Liver (tissue), 9 donors: ENCODE results near the gene ANKRD50. TPM values are rescaled to one million over a fixed set of nuclear protein-coding genes. Genes with fewer than 3 reads are reported as not detected.
A peak's percentile ranks its signal among the peaks of the same experiment; 100 is the strongest.

Experiments used
- DNase-seq: peaks from one replicate; pipeline ENCODE4 v3.0.0-alpha.2; 2017; ENCODE audit warnings: low spot score
- H3K27ac ChIP-seq, 2 donors: one replicate each; pipeline ENCODE4 v1.7.0; 2013; ENCODE audit warnings: inconsistent platforms in 2 of 2, low read length in 2 of 2, control low read depth in 1 of 2, low read depth in 1 of 2, mild to moderate bottlenecking in 1 of 2
- H3K27me3 ChIP-seq, 4 donors: one replicate each; pipeline versions ENCODE4 v1.6.1 to v1.7.0; 2013; ENCODE audit warnings: low read length in 3 of 4, inconsistent platforms in 1 of 4, mild to moderate bottlenecking in 1 of 4, moderate library complexity in 1 of 4; ENCODE audit not compliant: control insufficient read depth in 4 of 4, insufficient read depth in 4 of 4
- H3K36me3 ChIP-seq, 4 donors: one replicate each; pipeline versions ENCODE4 v1.6.1 to v1.7.0; 2013; ENCODE audit warnings: low read length in 3 of 4, mild to moderate bottlenecking in 3 of 4, low read depth in 1 of 4, moderate library complexity in 1 of 4; ENCODE audit not compliant: control insufficient read depth in 4 of 4, insufficient read depth in 3 of 4
- H3K4me1 ChIP-seq, 4 donors: one replicate each; pipeline versions ENCODE4 v1.6.1 to v1.7.0; 2013; ENCODE audit warnings: low read length in 3 of 4, mild to moderate bottlenecking in 3 of 4, moderate library complexity in 1 of 4; ENCODE audit not compliant: control insufficient read depth in 4 of 4, insufficient read depth in 4 of 4
- H3K4me3 ChIP-seq, 3 donors: one replicate each; pipeline versions ENCODE4 v1.6.1 to v1.7.0; 2013; ENCODE audit warnings: low read length in 3 of 3, control low read depth in 1 of 3, low read depth in 1 of 3, mild to moderate bottlenecking in 1 of 3
- H3K9ac ChIP-seq, 2 donors: one replicate each; pipeline ENCODE4 v1.7.0; 2013; ENCODE audit warnings: low read length in 2 of 2, mild to moderate bottlenecking in 2 of 2, moderate library complexity in 2 of 2, control low read depth in 1 of 2, low read depth in 1 of 2
- H3K9me3 ChIP-seq, 4 donors: one replicate each; pipeline versions ENCODE4 v1.6.1 to v1.7.0; 2013; ENCODE audit warnings: low read length in 3 of 4; ENCODE audit not compliant: control insufficient read depth in 4 of 4
- EGR1 ChIP-seq, 2 donors: IDR thresholded peaks; 2 replicates each; pipeline ENCODE4 v1.6.1; 2016 to 2018; ENCODE audit warnings: antibody characterized with exemption in 2 of 2, low read depth in 2 of 2
- FOXA1 ChIP-seq: IDR thresholded peaks from 2 replicates; pipeline ENCODE4 v1.6.1; 2016; ENCODE audit warnings: antibody characterized with exemption
- FOXA2 ChIP-seq: IDR thresholded peaks from 2 replicates; pipeline ENCODE4 v1.6.1; 2016; ENCODE audit warnings: antibody characterized with exemption
- GABPA ChIP-seq, 2 donors: IDR thresholded peaks in 1 of 2; conservative IDR thresholded peaks in 1 of 2; 2 replicates each; pipeline ENCODE4 v1.6.1; 2016; ENCODE audit warnings: antibody characterized with exemption in 2 of 2, mild to moderate bottlenecking in 1 of 2, moderate library complexity in 1 of 2
- HNF4A ChIP-seq, 2 donors: conservative IDR thresholded peaks; 2 replicates each; pipeline ENCODE4 v1.6.1; 2016; ENCODE audit warnings: antibody characterized with exemption in 2 of 2, mild to moderate bottlenecking in 2 of 2
- HNF4G ChIP-seq: IDR thresholded peaks from 2 replicates; pipeline ENCODE4 v1.6.1; 2016; ENCODE audit warnings: antibody characterized with exemption
- JUND ChIP-seq, 2 donors: IDR thresholded peaks; 2 replicates each; pipeline ENCODE4 v1.6.1; 2016; ENCODE audit warnings: antibody characterized with exemption in 2 of 2
- NR2F2 ChIP-seq: IDR thresholded peaks from 2 replicates; pipeline ENCODE4 v1.6.1; 2016; ENCODE audit warnings: antibody characterized with exemption
- RAD21 ChIP-seq, 2 donors: IDR thresholded peaks; 2 replicates each; pipeline ENCODE4 v1.6.1; 2016; ENCODE audit warnings: antibody characterized with exemption in 2 of 2, mild to moderate bottlenecking in 2 of 2
- RXRA ChIP-seq, 2 donors: IDR thresholded peaks; 2 replicates each; pipeline ENCODE4 v1.6.1; 2017 to 2018; ENCODE audit warnings: antibody characterized with exemption in 2 of 2, mild to moderate bottlenecking in 1 of 2
- SP1 ChIP-seq: IDR thresholded peaks from 2 replicates; pipeline ENCODE4 v1.6.1; 2018; ENCODE audit warnings: antibody characterized with exemption, mild to moderate bottlenecking
- TAF1 ChIP-seq: conservative IDR thresholded peaks from 2 replicates; pipeline ENCODE4 v1.6.1; 2016; ENCODE audit warnings: antibody characterized with exemption, mild to moderate bottlenecking
- YY1 ChIP-seq: IDR thresholded peaks from 2 replicates; pipeline ENCODE4 v1.6.1; 2016; ENCODE audit warnings: antibody characterized with exemption, mild to moderate bottlenecking
- WGBS: extraction: QIAGEN DNeasy Blood & Tissue Kit; methylation state at CpG from one replicate; pipeline ENCODE4 v1.1.7; 2013; 5-methylcytosine and 5-hydroxymethylcytosine counted together
- polyA plus RNA-seq, 2 donors: library from polyadenylated mRNA; stranded (reverse) in 1 of 2; unstranded in 1 of 2; fragments of 200-250 nt in 1 of 2; fragments of >200 nt in 1 of 2; fragmentation: Nextera tagmentation in 1 of 2; extraction: Ambion mirVana in 1 of 2; gene quantifications; one replicate each; pipeline versions ENCODE4 v1.2.1 to v1.2.3, GENCODE V29; 2013 to 2015
- total RNA-seq, 2 donors: library from RNA; depleted of rRNA; stranded (reverse); fragments of >200 nt; gene quantifications; one replicate each; pipeline ENCODE4 v1.2.3, GENCODE V29; 2014
- TF ChIP-seq, protein P1 (sequence below): IDR thresholded peaks from 2 replicates; pipeline ENCODE4 v1.6.1; 2016; ENCODE audit warnings: antibody characterized with exemption
- TF ChIP-seq, protein P2 (sequence below): IDR thresholded peaks from 2 replicates; pipeline ENCODE4 v1.6.1; 2016; ENCODE audit warnings: antibody characterized with exemption
- TF ChIP-seq, protein P3 (sequence below): IDR thresholded peaks from 2 replicates; pipeline ENCODE4 v1.6.1; 2016; ENCODE audit warnings: antibody characterized with exemption
- TF ChIP-seq, protein P4 (sequence below): fragments of 150-350 bp; IDR thresholded peaks from 2 replicates; pipeline ENCODE4 v1.5.1; 2017; ENCODE audit warnings: improper control_type of control experiment, low read depth, low read length; ENCODE audit not compliant: missing input control
- TF ChIP-seq, protein P5 (sequence below): IDR thresholded peaks from 2 replicates; pipeline ENCODE4 v1.6.1; 2016; ENCODE audit warnings: antibody characterized with exemption, mild to moderate bottlenecking
- donor health status: healthy.
- donor health status: healthy.
- donor health status: healthy.
- donor health status: healthy.
- donor health status: healthy.

The ANKRD50 gene
- total and polyA plus RNA-seq, 4 donors = 2.4 to 16.7 (median 6.0) TPM

DNA sequence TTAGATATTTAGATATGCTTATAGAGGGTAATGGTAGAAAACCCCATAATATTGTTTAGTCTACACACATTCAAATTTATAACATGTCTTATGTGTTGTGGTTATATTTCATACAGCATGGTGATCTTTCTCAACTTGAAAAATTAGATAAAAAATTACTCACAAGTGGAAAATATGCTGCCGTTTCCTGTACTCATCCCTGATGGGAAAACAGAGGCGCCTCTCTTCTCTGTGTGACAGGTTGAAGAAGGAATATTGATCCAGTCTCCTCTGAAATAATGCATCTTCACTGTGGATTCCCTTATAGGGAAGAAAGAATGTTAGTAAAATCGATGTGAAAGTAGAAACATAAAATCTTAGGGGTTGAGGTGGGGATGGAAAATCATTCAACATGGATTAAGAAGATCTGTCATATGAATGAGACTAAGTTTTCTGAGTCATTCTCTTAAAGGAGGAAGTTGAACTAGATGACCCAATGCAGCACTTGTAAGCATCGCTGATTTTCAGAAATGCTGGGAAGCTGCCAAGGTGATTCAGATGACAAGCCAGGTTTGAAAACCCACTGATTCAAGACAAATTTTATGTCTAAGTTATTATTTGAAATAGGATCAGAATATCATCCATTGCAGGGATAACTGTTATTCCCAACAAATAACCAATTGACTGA lies 70.7 kb downstream of the ANKRD50 start:
- WGBS = 78% methylated on average over 4 of the region's 4 CpGs
- no peak overlapping the region for H3K4me3 ChIP-seq
- TF ChIP-seq HNF4G (no peak), RAD21 (IDR thresholded peaks at IDR 0.05) (no peak), FOXA2 (no peak), RXRA (IDR thresholded peaks at IDR 0.05) (no peak), YY1 (no peak), FOXA1 (no peak)
- TF ChIP-seq, protein P1, sequence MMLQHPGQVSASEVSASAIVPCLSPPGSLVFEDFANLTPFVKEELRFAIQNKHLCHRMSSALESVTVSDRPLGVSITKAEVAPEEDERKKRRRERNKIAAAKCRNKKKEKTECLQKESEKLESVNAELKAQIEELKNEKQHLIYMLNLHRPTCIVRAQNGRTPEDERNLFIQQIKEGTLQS = no peak
- H3K27me3 ChIP-seq = no peaks in the 10 kb centered on the region
- H3K36me3 ChIP-seq = no peaks in the 10 kb centered on the region
- H3K27ac ChIP-seq = no peak overlapping the region
- no peaks in the 10 kb centered on the region for H3K9me3 ChIP-seq
- no peak overlapping the region for H3K9ac ChIP-seq
- H3K4me1 ChIP-seq = no peaks in the 10 kb centered on the region
- DNase-seq = no peak

DNA sequence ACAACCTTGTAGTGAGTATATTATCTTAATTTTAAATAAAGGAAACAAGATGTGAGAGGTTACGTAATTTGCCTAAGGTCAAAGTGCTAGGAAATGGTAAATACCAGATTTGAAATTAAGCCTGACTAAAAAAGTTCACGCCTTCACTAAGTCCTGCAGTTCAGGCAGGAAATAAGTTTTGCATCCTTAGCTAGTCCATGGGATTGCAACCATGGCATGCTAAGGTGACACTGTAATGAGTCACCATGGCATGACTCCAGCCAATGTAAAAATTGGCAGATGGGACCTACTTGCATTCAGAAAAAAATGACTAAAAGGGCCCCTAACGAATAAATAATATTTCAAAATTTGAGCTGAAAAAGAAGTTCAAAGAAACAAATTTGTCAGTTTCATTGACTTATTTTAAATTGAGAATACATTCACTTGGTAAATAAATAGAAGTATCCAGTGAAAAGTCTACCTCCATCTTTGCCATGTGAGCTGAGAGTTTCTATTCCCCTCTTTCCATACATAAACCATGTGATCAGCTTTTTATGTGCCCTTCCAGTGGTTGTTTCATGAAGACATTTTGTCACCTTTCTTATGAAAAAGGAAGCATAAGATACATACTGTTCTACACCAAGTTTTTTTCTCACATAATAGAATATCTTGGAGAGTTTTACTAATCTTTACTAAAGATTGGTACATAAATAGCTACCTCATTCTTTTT lies 72.4 kb downstream of the ANKRD50 start:
- 67% methylated on average over 3 of the region's 3 CpGs for WGBS
- no peaks in the 10 kb centered on the region for H3K27me3 ChIP-seq
- no peak for DNase-seq
- no peaks in the 10 kb centered on the region for H3K4me1 ChIP-seq
- H3K27ac ChIP-seq = no peak overlapping the region
- H3K9ac ChIP-seq = no peak overlapping the region
- peak in 1 of 2 donors; percentile 34 for TF ChIP-seq HNF4A (conservative IDR thresholded peaks at IDR 0.05)
- peak in 1 of 2 donors; percentile 20 for TF ChIP-seq JUND (IDR thresholded peaks at IDR 0.05)
- peak in 1 of 2 donors; percentile 3 for TF ChIP-seq RAD21 (IDR thresholded peaks at IDR 0.05)
- no peak for TF ChIP-seq GABPA (IDR thresholded peaks at IDR 0.05 in 1 of 2, conservative IDR thresholded peaks at IDR 0.05 in 1 of 2)
- no peak overlapping the region for H3K4me3 ChIP-seq
- H3K9me3 ChIP-seq = no peaks in the 10 kb centered on the region
- no peaks in the 10 kb centered on the region for H3K36me3 ChIP-seq

DNA sequence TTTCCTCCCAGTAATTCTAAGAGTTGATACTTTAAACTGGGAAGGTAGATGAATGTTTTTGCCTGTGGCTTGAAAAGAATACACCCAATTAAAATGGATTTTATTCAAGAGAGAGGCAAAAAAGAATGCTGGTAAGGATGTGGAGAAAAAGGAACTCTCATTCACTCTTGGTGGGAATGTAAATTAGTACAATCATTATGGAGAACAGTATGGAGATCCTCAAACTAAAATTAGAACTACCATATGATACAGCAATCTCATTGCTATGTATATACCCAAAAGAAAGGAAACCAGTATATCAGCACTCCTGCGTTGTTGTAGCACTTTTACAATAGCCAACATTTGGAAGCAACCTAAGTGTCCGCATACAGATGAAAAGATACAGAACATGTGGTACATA lies 75.2 kb downstream of the ANKRD50 start:
- TF ChIP-seq SP1 (no peak), HNF4A (conservative IDR thresholded peaks at IDR 0.05) (no peak), HNF4G (no peak), FOXA2 (no peak), TAF1 (no peak), EGR1 (IDR thresholded peaks at IDR 0.05; ENCODE audit: low read depth in 2 of 2) (no peak), RXRA (IDR thresholded peaks at IDR 0.05) (no peak), RAD21 (IDR thresholded peaks at IDR 0.05) (no peak), YY1 (no peak), JUND (IDR thresholded peaks at IDR 0.05) (no peak), FOXA1 (no peak), GABPA (IDR thresholded peaks at IDR 0.05 in 1 of 2, conservative IDR thresholded peaks at IDR 0.05 in 1 of 2) (no peak), NR2F2 (no peak)
- TF ChIP-seq, protein P2, sequence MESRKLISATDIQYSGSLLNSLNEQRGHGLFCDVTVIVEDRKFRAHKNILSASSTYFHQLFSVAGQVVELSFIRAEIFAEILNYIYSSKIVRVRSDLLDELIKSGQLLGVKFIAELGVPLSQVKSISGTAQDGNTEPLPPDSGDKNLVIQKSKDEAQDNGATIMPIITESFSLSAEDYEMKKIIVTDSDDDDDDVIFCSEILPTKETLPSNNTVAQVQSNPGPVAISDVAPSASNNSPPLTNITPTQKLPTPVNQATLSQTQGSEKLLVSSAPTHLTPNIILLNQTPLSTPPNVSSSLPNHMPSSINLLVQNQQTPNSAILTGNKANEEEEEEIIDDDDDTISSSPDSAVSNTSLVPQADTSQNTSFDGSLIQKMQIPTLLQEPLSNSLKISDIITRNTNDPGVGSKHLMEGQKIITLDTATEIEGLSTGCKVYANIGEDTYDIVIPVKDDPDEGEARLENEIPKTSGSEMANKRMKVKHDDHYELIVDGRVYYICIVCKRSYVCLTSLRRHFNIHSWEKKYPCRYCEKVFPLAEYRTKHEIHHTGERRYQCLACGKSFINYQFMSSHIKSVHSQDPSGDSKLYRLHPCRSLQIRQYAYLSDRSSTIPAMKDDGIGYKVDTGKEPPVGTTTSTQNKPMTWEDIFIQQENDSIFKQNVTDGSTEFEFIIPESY = no peak
- TF ChIP-seq, protein P3, sequence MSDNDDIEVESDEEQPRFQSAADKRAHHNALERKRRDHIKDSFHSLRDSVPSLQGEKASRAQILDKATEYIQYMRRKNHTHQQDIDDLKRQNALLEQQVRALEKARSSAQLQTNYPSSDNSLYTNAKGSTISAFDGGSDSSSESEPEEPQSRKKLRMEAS = no peak
- TF ChIP-seq, protein P4, sequence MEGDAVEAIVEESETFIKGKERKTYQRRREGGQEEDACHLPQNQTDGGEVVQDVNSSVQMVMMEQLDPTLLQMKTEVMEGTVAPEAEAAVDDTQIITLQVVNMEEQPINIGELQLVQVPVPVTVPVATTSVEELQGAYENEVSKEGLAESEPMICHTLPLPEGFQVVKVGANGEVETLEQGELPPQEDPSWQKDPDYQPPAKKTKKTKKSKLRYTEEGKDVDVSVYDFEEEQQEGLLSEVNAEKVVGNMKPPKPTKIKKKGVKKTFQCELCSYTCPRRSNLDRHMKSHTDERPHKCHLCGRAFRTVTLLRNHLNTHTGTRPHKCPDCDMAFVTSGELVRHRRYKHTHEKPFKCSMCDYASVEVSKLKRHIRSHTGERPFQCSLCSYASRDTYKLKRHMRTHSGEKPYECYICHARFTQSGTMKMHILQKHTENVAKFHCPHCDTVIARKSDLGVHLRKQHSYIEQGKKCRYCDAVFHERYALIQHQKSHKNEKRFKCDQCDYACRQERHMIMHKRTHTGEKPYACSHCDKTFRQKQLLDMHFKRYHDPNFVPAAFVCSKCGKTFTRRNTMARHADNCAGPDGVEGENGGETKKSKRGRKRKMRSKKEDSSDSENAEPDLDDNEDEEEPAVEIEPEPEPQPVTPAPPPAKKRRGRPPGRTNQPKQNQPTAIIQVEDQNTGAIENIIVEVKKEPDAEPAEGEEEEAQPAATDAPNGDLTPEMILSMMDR = no peak
- TF ChIP-seq, protein P5, sequence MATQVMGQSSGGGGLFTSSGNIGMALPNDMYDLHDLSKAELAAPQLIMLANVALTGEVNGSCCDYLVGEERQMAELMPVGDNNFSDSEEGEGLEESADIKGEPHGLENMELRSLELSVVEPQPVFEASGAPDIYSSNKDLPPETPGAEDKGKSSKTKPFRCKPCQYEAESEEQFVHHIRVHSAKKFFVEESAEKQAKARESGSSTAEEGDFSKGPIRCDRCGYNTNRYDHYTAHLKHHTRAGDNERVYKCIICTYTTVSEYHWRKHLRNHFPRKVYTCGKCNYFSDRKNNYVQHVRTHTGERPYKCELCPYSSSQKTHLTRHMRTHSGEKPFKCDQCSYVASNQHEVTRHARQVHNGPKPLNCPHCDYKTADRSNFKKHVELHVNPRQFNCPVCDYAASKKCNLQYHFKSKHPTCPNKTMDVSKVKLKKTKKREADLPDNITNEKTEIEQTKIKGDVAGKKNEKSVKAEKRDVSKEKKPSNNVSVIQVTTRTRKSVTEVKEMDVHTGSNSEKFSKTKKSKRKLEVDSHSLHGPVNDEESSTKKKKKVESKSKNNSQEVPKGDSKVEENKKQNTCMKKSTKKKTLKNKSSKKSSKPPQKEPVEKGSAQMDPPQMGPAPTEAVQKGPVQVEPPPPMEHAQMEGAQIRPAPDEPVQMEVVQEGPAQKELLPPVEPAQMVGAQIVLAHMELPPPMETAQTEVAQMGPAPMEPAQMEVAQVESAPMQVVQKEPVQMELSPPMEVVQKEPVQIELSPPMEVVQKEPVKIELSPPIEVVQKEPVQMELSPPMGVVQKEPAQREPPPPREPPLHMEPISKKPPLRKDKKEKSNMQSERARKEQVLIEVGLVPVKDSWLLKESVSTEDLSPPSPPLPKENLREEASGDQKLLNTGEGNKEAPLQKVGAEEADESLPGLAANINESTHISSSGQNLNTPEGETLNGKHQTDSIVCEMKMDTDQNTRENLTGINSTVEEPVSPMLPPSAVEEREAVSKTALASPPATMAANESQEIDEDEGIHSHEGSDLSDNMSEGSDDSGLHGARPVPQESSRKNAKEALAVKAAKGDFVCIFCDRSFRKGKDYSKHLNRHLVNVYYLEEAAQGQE = no peak
- TF ChIP-seq, protein P1 = no peak
- Histone ChIP-seq H3K27ac (no peak overlapping the region), H3K4me3 (no peak overlapping the region), H3K9me3 (no peaks in the 10 kb centered on the region), H3K27me3 (no peaks in the 10 kb centered on the region), H3K36me3 (no peaks in the 10 kb centered on the region), H3K9ac (no peak overlapping the region), H3K4me1 (no peaks in the 10 kb centered on the region)
- DNase-seq = no peak
- WGBS = 94% methylated on average over 2 of the region's 2 CpGs
